ENCODE measurements around the gene PPA2.

- TF ChIP-seq POLR2AphosphoS5 (IDR thresholded peaks at IDR 0.05; ENCODE audit: insufficient read depth in 1 of 2, low read depth in 1 of 2) (no peak), CTCF (IDR thresholded peaks at IDR 0.05) (no peak)
These were observed 38.9 kb downstream of the PPA2 start for GRCh38 chr4:105434940-105435339.

Data from vagina (tissue), 2 donors.